ENCODE data around the gene RNF145.

DNA sequence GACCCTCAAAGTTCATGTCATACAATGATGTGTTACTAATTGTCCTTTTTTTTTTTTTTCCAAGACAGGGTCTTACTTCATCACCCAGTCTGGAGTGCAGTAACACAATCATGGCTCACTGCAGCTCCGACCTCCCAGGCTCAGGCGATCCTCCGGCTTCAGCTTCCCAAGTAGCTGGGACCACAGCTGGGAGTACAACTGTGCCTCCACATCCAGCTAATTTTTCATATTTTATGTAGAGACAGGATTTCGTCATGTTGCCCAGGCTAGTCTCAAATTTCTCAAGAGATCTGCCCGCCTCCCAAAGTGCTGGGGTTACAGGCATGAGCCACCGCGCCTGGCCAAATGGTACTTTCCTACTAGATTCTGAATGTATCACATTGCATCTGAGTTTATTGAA is 60.3 kb downstream of the RNF145 start:
- TF ChIP-seq, protein P1, sequence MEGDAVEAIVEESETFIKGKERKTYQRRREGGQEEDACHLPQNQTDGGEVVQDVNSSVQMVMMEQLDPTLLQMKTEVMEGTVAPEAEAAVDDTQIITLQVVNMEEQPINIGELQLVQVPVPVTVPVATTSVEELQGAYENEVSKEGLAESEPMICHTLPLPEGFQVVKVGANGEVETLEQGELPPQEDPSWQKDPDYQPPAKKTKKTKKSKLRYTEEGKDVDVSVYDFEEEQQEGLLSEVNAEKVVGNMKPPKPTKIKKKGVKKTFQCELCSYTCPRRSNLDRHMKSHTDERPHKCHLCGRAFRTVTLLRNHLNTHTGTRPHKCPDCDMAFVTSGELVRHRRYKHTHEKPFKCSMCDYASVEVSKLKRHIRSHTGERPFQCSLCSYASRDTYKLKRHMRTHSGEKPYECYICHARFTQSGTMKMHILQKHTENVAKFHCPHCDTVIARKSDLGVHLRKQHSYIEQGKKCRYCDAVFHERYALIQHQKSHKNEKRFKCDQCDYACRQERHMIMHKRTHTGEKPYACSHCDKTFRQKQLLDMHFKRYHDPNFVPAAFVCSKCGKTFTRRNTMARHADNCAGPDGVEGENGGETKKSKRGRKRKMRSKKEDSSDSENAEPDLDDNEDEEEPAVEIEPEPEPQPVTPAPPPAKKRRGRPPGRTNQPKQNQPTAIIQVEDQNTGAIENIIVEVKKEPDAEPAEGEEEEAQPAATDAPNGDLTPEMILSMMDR (IDR thresholded peaks at IDR 0.05) = no peak
- no peak for TF ChIP-seq POLR2A (IDR thresholded peaks at IDR 0.05)
